NT2/D1 (cell line): ENCODE data around the gene CA4.

ENCODE experiments used
- SUZ12 ChIP-seq: IDR thresholded peaks from 2 replicates; pipeline ENCODE4 v1.6.1; 2011; ENCODE audit not compliant: insufficient read length, insufficient read depth; ENCODE audit errors: extremely low read depth
- YY1 ChIP-seq: IDR thresholded peaks from 2 replicates; pipeline ENCODE4 v1.6.1; 2011; ENCODE audit not compliant: insufficient read length, insufficient read depth
- ZNF274 ChIP-seq: IDR thresholded peaks from 2 replicates; pipeline ENCODE4 v1.6.1; 2011; ENCODE audit warnings: mild to moderate bottlenecking, low read depth, low read length

DNA sequence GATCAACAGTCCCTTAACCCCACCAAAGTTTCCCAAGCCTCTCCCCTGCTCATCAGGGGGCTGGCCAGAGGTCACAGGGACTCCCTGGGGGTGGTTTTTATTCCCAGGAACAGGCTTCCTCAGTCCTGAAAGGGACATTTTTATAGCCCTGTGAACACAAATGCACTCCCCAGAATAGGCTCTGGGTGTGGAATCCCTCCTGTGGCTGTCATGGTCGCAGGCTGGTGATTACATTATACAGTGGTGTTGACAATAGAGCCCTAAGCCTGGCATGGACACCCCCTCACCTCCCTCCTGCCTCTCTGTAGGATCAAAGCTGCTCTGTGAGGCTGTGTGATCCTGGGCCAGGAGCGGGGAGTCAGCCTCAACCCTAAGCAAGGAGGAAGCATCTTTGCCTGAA is 1.4 kb upstream of the CA4 start:
- TF ChIP-seq YY1 (no peak), SUZ12 (no peak), ZNF274 (no peak)
